Neural progenitor cell (in vitro differentiated cells): ENCODE data around the gene KMT2E. TPM values are rescaled to one million over a fixed set of nuclear protein-coding genes. Genes with fewer than 3 reads are reported as not detected.

Source experiments
- DNase-seq: peaks from one replicate; pipeline ENCODE4 v3.0.0-alpha.2; 2016; ENCODE audit warnings: low spot score
- H2AFZ ChIP-seq: fragments of 200-600 bp; sonication (generic); replicated peaks from 2 replicates; pipeline ENCODE4 v1.6.1; 2016; ENCODE audit warnings: antibody characterized with exemption
- H3F3A ChIP-seq: fragments of 200-600 bp; sonication (generic); 2 replicates; pipeline ENCODE4 v1.6.1; 2016; ENCODE audit warnings: antibody characterized with exemption, low read depth
- H3K27ac ChIP-seq: fragments of 200-600 bp; sonication (generic); 2 replicates; pipeline ENCODE4 v1.5.1; 2016; ENCODE audit warnings: mild to moderate bottlenecking
- H3K27me3 ChIP-seq: fragments of 200-600 bp; sonication (generic); 2 replicates; pipeline ENCODE4 v1.6.1; 2016; ENCODE audit warnings: mild to moderate bottlenecking, moderate library complexity
- H3K36me3 ChIP-seq: fragments of 200-600 bp; sonication (generic); 2 replicates; pipeline ENCODE4 v1.5.1; 2016
- H3K4me1 ChIP-seq: fragments of 200-600 bp; sonication (generic); 2 replicates; pipeline ENCODE4 v1.6.1; 2016; ENCODE audit warnings: mixed run types
- H3K4me2 ChIP-seq: fragments of 200-600 bp; sonication (generic); 2 replicates; pipeline ENCODE4 v1.6.1; 2016
- H3K4me3 ChIP-seq: fragments of 200-600 bp; sonication (generic); 2 replicates; pipeline ENCODE4 v1.5.1; 2016
- H3K79me2 ChIP-seq: fragments of 200-600 bp; sonication (generic); 2 replicates; pipeline ENCODE4 v1.6.1; 2016; ENCODE audit warnings: low read depth
- H3K9ac ChIP-seq: fragments of 200-600 bp; sonication (generic); 2 replicates; pipeline ENCODE4 v1.6.1; 2016
- H3K9me3 ChIP-seq: fragments of 200-600 bp; sonication (generic); 2 replicates; pipeline ENCODE4 v1.5.1; 2016; ENCODE audit warnings: low read depth
- H4K20me1 ChIP-seq: fragments of 200-600 bp; sonication (generic); 2 replicates; pipeline ENCODE4 v1.6.1; 2016; ENCODE audit warnings: low read depth
- H3K27ac Mint-ChIP-seq: 3 replicates; pipeline ENCODE4 v1.8.0; 2021; ENCODE audit warnings: mixed read lengths
- H3K27me3 Mint-ChIP-seq: 2 replicates; pipeline ENCODE4 v1.8.0; 2022; ENCODE audit warnings: low read depth, mild to moderate bottlenecking, inconsistent platforms, moderate library complexity, mixed read lengths; ENCODE audit not compliant: insufficient read depth
- H3K36me3 Mint-ChIP-seq: 3 replicates; pipeline ENCODE4 v1.8.0; 2021; ENCODE audit warnings: mixed read lengths
- H3K4me1 Mint-ChIP-seq: 3 replicates; pipeline ENCODE4 v1.8.0; 2021; ENCODE audit warnings: mixed read lengths
- H3K4me3 Mint-ChIP-seq: 3 replicates; pipeline ENCODE4 v1.8.0; 2021; ENCODE audit warnings: mild to moderate bottlenecking, moderate library complexity, mixed read lengths
- H3K9me3 Mint-ChIP-seq: 3 replicates; pipeline ENCODE4 v1.8.0; 2020; ENCODE audit warnings: mixed read lengths
- EZH2 ChIP-seq: fragments of 200-600 bp; sonication (generic); IDR thresholded peaks from 2 replicates; pipeline ENCODE4 v1.6.1; 2017; ENCODE audit warnings: antibody characterized with exemption, mild to moderate bottlenecking, moderate library complexity
- EZH2phosphoT487 ChIP-seq: fragments of 200-600 bp; sonication (generic); IDR thresholded peaks from 2 replicates; pipeline ENCODE4 v1.6.1; 2017; ENCODE audit warnings: antibody characterized with exemption
- total RNA-seq: library from RNA; depleted of rRNA; stranded (reverse); fragments of >200 nt; gene quantifications from 2 replicates; pipeline ENCODE4 v1.2.3, GENCODE V29; 2015; ENCODE audit warnings: low replicate concordance
- TF ChIP-seq, protein P1 (sequence below): fragments of 200-600 bp; sonication (generic); IDR thresholded peaks from 2 replicates; pipeline ENCODE4 v1.5.1; 2017; ENCODE audit warnings: antibody characterized with exemption, mild to moderate bottlenecking

Gene KMT2E
- total RNA-seq, 1 donor from 2014 or later, result 124 TPM

DNA sequence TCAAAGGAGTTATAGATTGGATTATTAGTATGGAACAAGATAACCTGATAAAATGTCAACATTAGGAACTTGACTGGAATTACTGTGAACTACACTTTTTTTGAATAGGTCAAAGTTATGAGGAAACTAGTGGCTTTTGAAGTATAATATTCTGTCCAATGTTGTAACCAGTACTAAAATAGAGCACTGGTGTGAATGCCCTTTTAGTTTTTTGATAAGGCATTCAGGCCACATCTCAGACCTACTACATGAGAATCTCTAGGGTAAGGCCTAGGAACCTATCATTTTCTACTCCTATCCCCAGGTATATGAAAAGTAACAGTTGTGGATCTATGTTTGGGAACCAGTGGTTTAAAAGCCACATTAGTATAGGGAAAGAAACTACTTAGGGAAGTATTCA, 16.4 kb downstream of the KMT2E start:
- H3K27ac Mint-ChIP-seq, result no peak overlapping the region
- Histone ChIP-seq H3K27me3 (no peaks in the 10 kb centered on the region), H3K9me3 (no peaks in the 10 kb centered on the region), H3K4me2 (no peak overlapping the region), H3K4me1 (no peaks in the 10 kb centered on the region), H4K20me1 (peaks cover 100% of the 10 kb centered on the region), H3F3A (no peaks in the 10 kb centered on the region), H3K36me3 (no peaks in the 10 kb centered on the region), H3K79me2 (peaks cover 100% of the 10 kb centered on the region), H2AFZ (no peak overlapping the region), H3K9ac (no peak overlapping the region), H3K27ac (peak overlapping the region; percentile 11), H3K4me3 (no peak overlapping the region)
- H3K9me3 Mint-ChIP-seq, result peaks cover 2% of the 10 kb centered on the region
- DNase-seq, result no peak
- H3K36me3 Mint-ChIP-seq, result peaks cover 23% of the 10 kb centered on the region
- no peak overlapping the region for H3K4me3 Mint-ChIP-seq
- peaks cover 7% of the 10 kb centered on the region for H3K27me3 Mint-ChIP-seq
- H3K4me1 Mint-ChIP-seq, result peaks cover 24% of the 10 kb centered on the region
- TF ChIP-seq EZH2phosphoT487 (no peak), EZH2 (no peak)
- TF ChIP-seq, protein P1, sequence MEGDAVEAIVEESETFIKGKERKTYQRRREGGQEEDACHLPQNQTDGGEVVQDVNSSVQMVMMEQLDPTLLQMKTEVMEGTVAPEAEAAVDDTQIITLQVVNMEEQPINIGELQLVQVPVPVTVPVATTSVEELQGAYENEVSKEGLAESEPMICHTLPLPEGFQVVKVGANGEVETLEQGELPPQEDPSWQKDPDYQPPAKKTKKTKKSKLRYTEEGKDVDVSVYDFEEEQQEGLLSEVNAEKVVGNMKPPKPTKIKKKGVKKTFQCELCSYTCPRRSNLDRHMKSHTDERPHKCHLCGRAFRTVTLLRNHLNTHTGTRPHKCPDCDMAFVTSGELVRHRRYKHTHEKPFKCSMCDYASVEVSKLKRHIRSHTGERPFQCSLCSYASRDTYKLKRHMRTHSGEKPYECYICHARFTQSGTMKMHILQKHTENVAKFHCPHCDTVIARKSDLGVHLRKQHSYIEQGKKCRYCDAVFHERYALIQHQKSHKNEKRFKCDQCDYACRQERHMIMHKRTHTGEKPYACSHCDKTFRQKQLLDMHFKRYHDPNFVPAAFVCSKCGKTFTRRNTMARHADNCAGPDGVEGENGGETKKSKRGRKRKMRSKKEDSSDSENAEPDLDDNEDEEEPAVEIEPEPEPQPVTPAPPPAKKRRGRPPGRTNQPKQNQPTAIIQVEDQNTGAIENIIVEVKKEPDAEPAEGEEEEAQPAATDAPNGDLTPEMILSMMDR, result no peak

GRCh38 chr7:105032553-105033214, 18.7 kb downstream of the KMT2E start:
- Histone ChIP-seq H3K4me1 (peaks cover 4% of the 10 kb centered on the region), H3K9me3 (no peaks in the 10 kb centered on the region), H3K79me2 (peaks cover 100% of the 10 kb centered on the region), H3K9ac (no peak overlapping the region), H3K27me3 (no peaks in the 10 kb centered on the region), H3F3A (peaks cover 12% of the 10 kb centered on the region), H3K4me3 (no peak overlapping the region), H2AFZ (no peak overlapping the region), H3K36me3 (peaks cover 2% of the 10 kb centered on the region), H3K4me2 (no peak overlapping the region), H4K20me1 (peaks cover 100% of the 10 kb centered on the region), H3K27ac (no peak overlapping the region)
- peaks cover 18% of the 10 kb centered on the region for H3K4me1 Mint-ChIP-seq
- peaks cover 2% of the 10 kb centered on the region for H3K9me3 Mint-ChIP-seq
- H3K27me3 Mint-ChIP-seq, result peaks cover 4% of the 10 kb centered on the region
- no peak overlapping the region for H3K27ac Mint-ChIP-seq
- DNase-seq, result no peak
- no peak overlapping the region for H3K4me3 Mint-ChIP-seq
- TF ChIP-seq EZH2, result no peak
- TF ChIP-seq, protein P1, result no peak
- no peak for TF ChIP-seq EZH2phosphoT487
- H3K36me3 Mint-ChIP-seq, result peaks cover 18% of the 10 kb centered on the region

DNA sequence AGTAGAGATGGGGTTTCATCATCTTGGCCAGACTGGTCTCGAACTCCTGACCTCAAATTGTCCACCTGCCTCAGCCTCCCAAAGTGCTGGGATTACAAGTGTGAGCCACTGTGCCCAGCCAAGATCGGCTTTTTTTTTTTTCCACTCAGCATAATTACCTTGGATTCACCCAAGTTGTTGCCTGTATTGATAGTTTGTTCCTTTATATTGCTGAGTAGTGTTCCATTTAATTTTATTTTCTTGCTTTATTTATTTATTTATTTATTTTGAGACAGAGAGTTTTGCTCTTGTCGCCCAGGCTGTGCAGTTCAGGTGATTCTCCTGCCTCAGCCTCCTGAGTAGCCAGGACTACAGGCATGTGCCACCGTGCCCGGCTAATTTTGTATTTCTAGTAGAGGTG, 21.3 kb downstream of the KMT2E start:
- Histone ChIP-seq H2AFZ (no peak overlapping the region), H3K9ac (no peak overlapping the region), H3K79me2 (peaks cover 100% of the 10 kb centered on the region), H3K36me3 (peaks cover 6% of the 10 kb centered on the region), H4K20me1 (peaks cover 100% of the 10 kb centered on the region), H3F3A (peaks cover 17% of the 10 kb centered on the region), H3K27ac (no peak overlapping the region), H3K4me1 (peaks cover 10% of the 10 kb centered on the region), H3K27me3 (no peaks in the 10 kb centered on the region), H3K4me2 (no peak overlapping the region), H3K4me3 (no peak overlapping the region), H3K9me3 (no peaks in the 10 kb centered on the region)
- TF ChIP-seq, protein P1, result no peak
- TF ChIP-seq EZH2 (no peak), EZH2phosphoT487 (no peak)
- Mint-ChIP-seq H3K9me3 (no peaks in the 10 kb centered on the region), H3K27ac (no peak overlapping the region), H3K4me3 (no peak overlapping the region), H3K36me3 (peaks cover 8% of the 10 kb centered on the region), H3K27me3 (peaks cover 2% of the 10 kb centered on the region), H3K4me1 (peaks cover 31% of the 10 kb centered on the region)
- no peak for DNase-seq
